HEK293 (cell line): ENCODE data around the gene DDIT4.
A peak's percentile ranks its signal among the peaks of the same experiment; 100 is the strongest.

Experiments used
- BCL11A ChIP-seq: fragments of 450-650 bp; formaldehyde crosslinking; IDR thresholded peaks from 2 replicates; pipeline ENCODE4 v1.5.1; 2016; ENCODE audit warnings: low read depth, missing biosample characterization, missing genetic modification characterization
- FEZF1 ChIP-seq: fragments of 450-650 bp; formaldehyde crosslinking; IDR thresholded peaks from 2 replicates; pipeline ENCODE4 v1.5.1; 2016; ENCODE audit warnings: missing biosample characterization, missing genetic modification characterization
- HOXA7 ChIP-seq: sonication (generic); formaldehyde crosslinking; IDR thresholded peaks from 2 replicates; pipeline ENCODE4 v1.8.1; 2022; ENCODE audit warnings: missing genetic modification reagents, borderline replicate concordance
- INSM2 ChIP-seq: fragments of 450-650 bp; formaldehyde crosslinking; IDR thresholded peaks from 2 replicates; pipeline ENCODE4 v1.5.1; 2016; ENCODE audit warnings: missing biosample characterization, missing genetic modification characterization
- KLF16 ChIP-seq: fragments of 450-650 bp; formaldehyde crosslinking; IDR thresholded peaks from 2 replicates; pipeline ENCODE4 v1.5.1; 2017; ENCODE audit warnings: missing biosample characterization, missing genetic modification characterization
- MZF1 ChIP-seq: fragments of 450-650 bp; formaldehyde crosslinking; IDR thresholded peaks from 2 replicates; pipeline ENCODE4 v1.5.1; 2017; ENCODE audit warnings: missing biosample characterization, missing genetic modification characterization, borderline replicate concordance
- PATZ1 ChIP-seq: fragments of 450-650 bp; formaldehyde crosslinking; IDR thresholded peaks from 2 replicates; pipeline ENCODE4 v1.5.1; 2016; ENCODE audit warnings: missing biosample characterization, missing genetic modification characterization
- RBAK ChIP-seq: fragments of 450-650 bp; formaldehyde crosslinking; IDR thresholded peaks from 2 replicates; pipeline ENCODE4 v1.5.1; 2016; ENCODE audit warnings: missing biosample characterization, missing genetic modification characterization
- ZBTB17 ChIP-seq: fragments of 450-650 bp; formaldehyde crosslinking; IDR thresholded peaks from 2 replicates; pipeline ENCODE4 v1.5.1; 2016; ENCODE audit warnings: missing biosample characterization, missing genetic modification characterization
- ZBTB26 ChIP-seq: fragments of 450-650 bp; formaldehyde crosslinking; optimal IDR thresholded peaks from 2 replicates; pipeline ENCODE3; 2016; ENCODE audit warnings: missing biosample characterization, mild to moderate bottlenecking, missing genetic modification characterization
- ZBTB48 ChIP-seq: fragments of 450-650 bp; formaldehyde crosslinking; IDR thresholded peaks from 2 replicates; pipeline ENCODE4 v1.5.1; 2016; ENCODE audit warnings: missing biosample characterization, missing genetic modification characterization
- ZBTB6 ChIP-seq: fragments of 450-650 bp; formaldehyde crosslinking; IDR thresholded peaks from 2 replicates; pipeline ENCODE4 v1.5.1; 2017; ENCODE audit warnings: missing biosample characterization, missing genetic modification characterization
- ZNF112 ChIP-seq: fragments of 450-650 bp; formaldehyde crosslinking; IDR thresholded peaks from 2 replicates; pipeline ENCODE4 v1.5.0; 2017; ENCODE audit warnings: missing biosample characterization, missing genetic modification characterization
- ZNF148 ChIP-seq: fragments of 450-650 bp; formaldehyde crosslinking; IDR thresholded peaks from 2 replicates; pipeline ENCODE4 v1.5.0; 2017; ENCODE audit warnings: missing biosample characterization, missing genetic modification characterization, borderline replicate concordance
- ZNF19 ChIP-seq: fragments of 450-650 bp; formaldehyde crosslinking; IDR thresholded peaks from 2 replicates; pipeline ENCODE4; 2016; ENCODE audit warnings: missing biosample characterization, missing genetic modification characterization, low read depth
- ZNF202 ChIP-seq: fragments of 450-650 bp; formaldehyde crosslinking; IDR thresholded peaks from 2 replicates; pipeline ENCODE4 v1.5.1; 2016; ENCODE audit warnings: missing biosample characterization, missing genetic modification characterization, borderline replicate concordance
- ZNF292 ChIP-seq: fragments of 450-650 bp; formaldehyde crosslinking; IDR thresholded peaks from 2 replicates; pipeline ENCODE4 v1.5.1; 2016; ENCODE audit warnings: low read depth, missing biosample characterization, missing genetic modification characterization, borderline replicate concordance
- ZNF324 ChIP-seq: fragments of 450-650 bp; formaldehyde crosslinking; IDR thresholded peaks from 2 replicates; pipeline ENCODE4 v1.5.1; 2016; ENCODE audit warnings: missing biosample characterization, missing genetic modification characterization
- ZNF335 ChIP-seq: fragments of 450-650 bp; formaldehyde crosslinking; conservative IDR thresholded peaks from 2 replicates; pipeline ENCODE4 v1.5.1; 2016; ENCODE audit warnings: missing biosample characterization, missing genetic modification characterization
- ZNF350 ChIP-seq: fragments of 450-650 bp; formaldehyde crosslinking; IDR thresholded peaks from 2 replicates; pipeline ENCODE4 v1.5.0; 2017; ENCODE audit warnings: missing biosample characterization, mild to moderate bottlenecking, missing genetic modification characterization
- ZNF354C ChIP-seq: fragments of 450-650 bp; formaldehyde crosslinking; IDR thresholded peaks from 2 replicates; pipeline ENCODE4 v1.5.1; 2016; ENCODE audit warnings: missing biosample characterization, missing genetic modification characterization, low read depth, borderline replicate concordance
- ZNF366 ChIP-seq: fragments of 450-650 bp; formaldehyde crosslinking; conservative IDR thresholded peaks from 2 replicates; pipeline ENCODE4 v1.5.1; 2016; ENCODE audit warnings: missing biosample characterization, missing genetic modification characterization
- ZNF416 ChIP-seq: fragments of 450-650 bp; formaldehyde crosslinking; IDR thresholded peaks from 2 replicates; pipeline ENCODE4 v1.5.1; 2016; ENCODE audit warnings: missing biosample characterization, missing genetic modification characterization
- ZNF473 ChIP-seq: fragments of 450-650 bp; formaldehyde crosslinking; IDR thresholded peaks from 2 replicates; pipeline ENCODE4 v1.5.1; 2017; ENCODE audit warnings: missing biosample characterization, missing genetic modification characterization
- ZNF48 ChIP-seq: fragments of 450-650 bp; formaldehyde crosslinking; IDR thresholded peaks from 2 replicates; pipeline ENCODE4 v1.5.1; 2016; ENCODE audit warnings: missing biosample characterization, missing genetic modification characterization
- ZNF510 ChIP-seq: fragments of 450-650 bp; formaldehyde crosslinking; IDR thresholded peaks from 2 replicates; pipeline ENCODE4 v1.5.1; 2018; ENCODE audit warnings: mild to moderate bottlenecking, missing genetic modification characterization, missing biosample characterization; ENCODE audit not compliant: insufficient replicate concordance
- ZNF621 ChIP-seq: fragments of 450-650 bp; formaldehyde crosslinking; IDR thresholded peaks from 2 replicates; pipeline ENCODE4 v1.5.1; 2017; ENCODE audit warnings: missing biosample characterization, missing genetic modification characterization
- ZNF623 ChIP-seq: fragments of 450-650 bp; formaldehyde crosslinking; IDR thresholded peaks from 2 replicates; pipeline ENCODE4 v1.5.1; 2016; ENCODE audit warnings: missing biosample characterization, missing genetic modification characterization
- ZNF645 ChIP-seq: fragments of 450-650 bp; formaldehyde crosslinking; IDR thresholded peaks from 2 replicates; pipeline ENCODE4; 2016; ENCODE audit warnings: missing biosample characterization, missing genetic modification characterization
- ZNF677 ChIP-seq: fragments of 450-650 bp; IDR thresholded peaks from 2 replicates; pipeline ENCODE4 v1.5.0; 2018; ENCODE audit warnings: missing biosample characterization, mild to moderate bottlenecking, missing genetic modification characterization, moderate library complexity
- ZNF791 ChIP-seq: fragments of 450-650 bp; formaldehyde crosslinking; IDR thresholded peaks from 2 replicates; pipeline ENCODE4 v1.5.1; 2016; ENCODE audit warnings: missing biosample characterization, missing genetic modification characterization

DDIT4 gene

GRCh38 chr10:72260976-72261783, 12.5 kb upstream of the DDIT4 start (continued):
- TF ChIP-seq INSM2 (tag by site-specific recombination) (0 out of 2 replicates have a peak, but pooled peaks have one; percentile 18), ZNF148 (tag by site-specific recombination) (no peak), ZNF645 (tag by site-specific recombination) (no peak), ZNF621 (tag by site-specific recombination) (no peak), ZBTB17 (tag by site-specific recombination) (peak; percentile 55; the same call in 1 of the 2 replicates), ZNF292 (tag by site-specific recombination) (no peak), PATZ1 (tag by site-specific recombination) (peak; percentile 98), FEZF1 (tag by site-specific recombination) (no peak), ZNF202 (no peak), RBAK (tag by site-specific recombination) (no peak), ZNF416 (tag by site-specific recombination) (no peak), ZNF48 (no peak), ZBTB6 (no peak), KLF16 (peak; percentile 66; the same call in 1 of the 2 replicates), ZNF324 (tag by site-specific recombination) (no peak; the same call in 1 of the 2 replicates), HOXA7 (CRISPR knock-in tag) (no peak), ZNF677 (no peak), ZNF354C (tag by site-specific recombination) (no peak), ZNF335 (peak; percentile 76), BCL11A (no peak), ZNF350 (tag by site-specific recombination) (no peak), ZNF623 (tag by site-specific recombination) (no peak), ZBTB48 (tag by site-specific recombination) (no peak), ZNF791 (no peak), ZNF366 (peak; percentile 98), MZF1 (tag by site-specific recombination) (peak; percentile 77; the same call in 1 of the 2 replicates), ZBTB26 (tag by site-specific recombination) (peak; percentile 39), ZNF19 (tag by site-specific recombination) (no peak), ZNF473 (tag by site-specific recombination) (no peak), ZNF112 (tag by site-specific recombination) (no peak), ZNF510 (no peak)
